Mesenteric fat pad (tissue), 1 donor: ENCODE results near the gene ARHGAP45. TPM values are rescaled to one million over a fixed set of nuclear protein-coding genes. Genes with fewer than 3 reads are reported as not detected.
A peak's percentile ranks its signal among the peaks of the same experiment; 100 is the strongest.
"Not testable (repeated sequence)": the region's sequence is repeated elsewhere in the genome, so short reads cannot be mapped to it uniquely, and the experiment has no call there.

Experiments used
- DNase-seq: peaks from one replicate; pipeline ENCODE4 v3.0.0-alpha.2; 2020; ENCODE audit warnings: low spot score
- total RNA-seq: library from RNA; stranded (reverse); fragmentation: NEBNext Ultra II Directional; extraction: Animal tissue kit (Norgen Biotek cat#: 25700); gene quantifications from one replicate; pipeline ENCODE4 v1.2.1, GENCODE V29; 2021
- donor health status: DM: yes; HTN: yes; CAD: no.

Gene ARHGAP45
- total RNA-seq, 1 donor from 2014 or later: 25.5 TPM

GRCh38 chr19:1113030-1113985 lies 46.3 kb downstream of the ARHGAP45 start:
- DNase-seq: peak; percentile 98

- DNase-seq: no peak
Measured at GRCh38 chr19:1113986-1114483, 47.1 kb downstream of the ARHGAP45 start.

- not testable (repeated sequence) for DNase-seq
Measured at GRCh38 chr19:1114728-1115127, 47.8 kb downstream of the ARHGAP45 start.

GRCh38 chr19:1115646-1116420 lies 48.9 kb downstream of the ARHGAP45 start:
- DNase-seq: no peak

GRCh38 chr19:1116726-1117581 lies 50.0 kb downstream of the ARHGAP45 start:
- DNase-seq: no peak

GRCh38 chr19:1117654-1118053 lies 50.7 kb downstream of the ARHGAP45 start:
- DNase-seq: no peak

- DNase-seq: no peak
Measured at GRCh38 chr19:1118999-1119398, 52.0 kb downstream of the ARHGAP45 start.

GRCh38 chr19:1119475-1120217 lies 52.7 kb downstream of the ARHGAP45 start:
- no peak for DNase-seq

- DNase-seq: no peak
Measured at GRCh38 chr19:1121395-1121794, 54.4 kb downstream of the ARHGAP45 start.

- no peak for DNase-seq
Measured at GRCh38 chr19:1122021-1122971, 55.3 kb downstream of the ARHGAP45 start.

- DNase-seq: no peak
Measured at GRCh38 chr19:1122972-1123363, 56.0 kb downstream of the ARHGAP45 start.

GRCh38 chr19:1123381-1123780 lies 56.4 kb downstream of the ARHGAP45 start:
- DNase-seq: no peak

GRCh38 chr19:1123885-1124677 lies 57.1 kb downstream of the ARHGAP45 start:
- no peak for DNase-seq

GRCh38 chr19:1125601-1126467 lies 58.9 kb downstream of the ARHGAP45 start:
- no peak for DNase-seq

GRCh38 chr19:1126984-1127760 lies 60.2 kb downstream of the ARHGAP45 start:
- DNase-seq: no peak

- no peak for DNase-seq
Measured at GRCh38 chr19:1128106-1128505, 61.1 kb downstream of the ARHGAP45 start.
